GM23338 (cell line): ENCODE results near the gene ADGRD2. TPM values are rescaled to one million over a fixed set of nuclear protein-coding genes. Genes with fewer than 3 reads are reported as not detected.

Experiments used
- ATAC-seq: fragments of 200-7000 bp; cut with Tn5 transposase; 3 replicates; pipeline ENCODE4 v1.9.1; 2020
- DNase-seq: peaks from one replicate; pipeline ENCODE4 v3.0.0-alpha.2; 2015; ENCODE audit warnings: low spot score
- H2AFZ ChIP-seq: fragments of 200-600 bp; sonication (generic); 2 replicates; pipeline ENCODE4 v1.8.0; 2016; ENCODE audit warnings: antibody characterized with exemption, mild to moderate bottlenecking, moderate library complexity
- H3F3A ChIP-seq: fragments of 200-600 bp; sonication (generic); replicated peaks from 2 replicates; pipeline ENCODE4 v1.8.0; 2017; ENCODE audit warnings: antibody characterized with exemption, mixed run types, low read depth
- H3K27ac ChIP-seq: fragments of 200-600 bp; sonication (generic); 2 replicates; pipeline ENCODE4 v1.6.1; 2016; ENCODE audit warnings: low read depth
- H3K27me3 ChIP-seq: fragments of 200-600 bp; sonication (generic); 2 replicates; pipeline ENCODE4 v1.8.0; 2016; ENCODE audit warnings: mild to moderate bottlenecking, mixed run types, moderate library complexity; ENCODE audit not compliant: insufficient read depth
- H3K36me3 ChIP-seq: fragments of 200-600 bp; sonication (generic); 2 replicates; pipeline ENCODE4 v1.8.0; 2016; ENCODE audit warnings: mild to moderate bottlenecking; ENCODE audit not compliant: insufficient read depth
- H3K4me1 ChIP-seq: fragments of 200-600 bp; sonication (generic); 2 replicates; pipeline ENCODE4 v1.8.0; 2016; ENCODE audit warnings: mild to moderate bottlenecking, moderate library complexity; ENCODE audit not compliant: insufficient read depth
- H3K4me2 ChIP-seq: fragments of 200-600 bp; sonication (generic); 2 replicates; pipeline ENCODE4 v1.7.1; 2017; ENCODE audit warnings: mixed run types
- H3K4me3 ChIP-seq: fragments of 200-600 bp; sonication (generic); 2 replicates; pipeline ENCODE4 v1.6.1; 2016; ENCODE audit warnings: mixed run types
- H3K79me2 ChIP-seq: fragments of 200-600 bp; sonication (generic); replicated peaks from 2 replicates; pipeline ENCODE4 v1.8.0; 2017; ENCODE audit warnings: mild to moderate bottlenecking; ENCODE audit not compliant: insufficient read depth
- H3K9me2 ChIP-seq: fragments of 200-600 bp; sonication (generic); 2 replicates; pipeline ENCODE4 v1.8.0; 2017; ENCODE audit not compliant: insufficient read depth
- H4K20me1 ChIP-seq: fragments of 200-600 bp; sonication (generic); replicated peaks from 2 replicates; pipeline ENCODE4 v1.8.0; 2017; ENCODE audit warnings: mild to moderate bottlenecking; ENCODE audit not compliant: insufficient read depth
- H3K27ac Mint-ChIP-seq: 2 replicates; pipeline ENCODE4 v1.8.0; 2020; ENCODE audit warnings: inconsistent platforms, mild to moderate bottlenecking, moderate library complexity, mixed read lengths
- H3K27me3 Mint-ChIP-seq: 3 replicates; pipeline ENCODE4 v1.8.0; 2022; ENCODE audit warnings: low read depth, mild to moderate bottlenecking, moderate library complexity, mixed read lengths, inconsistent platforms; ENCODE audit not compliant: insufficient read depth, poor library complexity
- H3K36me3 Mint-ChIP-seq: 3 replicates; pipeline ENCODE4 v1.8.0; 2021; ENCODE audit warnings: low read depth, mild to moderate bottlenecking, inconsistent platforms, moderate library complexity, mixed read lengths
- H3K4me1 Mint-ChIP-seq: 3 replicates; pipeline ENCODE4 v1.8.0; 2020; ENCODE audit warnings: mild to moderate bottlenecking, inconsistent platforms, mixed read lengths
- H3K4me3 Mint-ChIP-seq: 3 replicates; pipeline ENCODE4 v1.8.0; 2021; ENCODE audit warnings: moderate library complexity, mild to moderate bottlenecking, inconsistent platforms, mixed read lengths
- H3K9me3 Mint-ChIP-seq: 3 replicates; pipeline ENCODE4 v1.8.0; 2020; ENCODE audit warnings: moderate library complexity, mild to moderate bottlenecking, inconsistent platforms, mixed read lengths
- CTCF ChIP-seq, 2 experiments: fragments of 200-600 bp in 1 of 2; sonication (generic) in 1 of 2; conservative IDR thresholded peaks; 2 replicates each; pipeline versions ENCODE4 v1.5.1 to v1.6.1; 2016 to 2017; ENCODE audit warnings: antibody characterized with exemption in 2 of 2, low read depth in 2 of 2, mild to moderate bottlenecking in 2 of 2, moderate library complexity in 1 of 2
- ETS1 ChIP-seq: IDR thresholded peaks from 2 replicates; pipeline ENCODE4 v1.6.1; 2016; ENCODE audit warnings: antibody characterized with exemption
- EZH2 ChIP-seq: fragments of 200-600 bp; sonication (generic); IDR thresholded peaks from one replicate; pipeline ENCODE4 v1.8.0; 2017; ENCODE audit warnings: antibody characterized with exemption, mild to moderate bottlenecking, low read depth; ENCODE audit not compliant: unreplicated experiment
- EZH2phosphoT487 ChIP-seq: fragments of 200-600 bp; sonication (generic); IDR thresholded peaks from one replicate; pipeline ENCODE4 v1.8.1; 2018; ENCODE audit warnings: antibody characterized with exemption; ENCODE audit not compliant: unreplicated experiment
- JUNB ChIP-seq: IDR thresholded peaks from one replicate; pipeline ENCODE4 v1.6.1; 2016; ENCODE audit warnings: antibody characterized with exemption; ENCODE audit not compliant: unreplicated experiment
- NANOG ChIP-seq: IDR thresholded peaks from 2 replicates; pipeline ENCODE4 v1.6.1; 2016; ENCODE audit warnings: antibody characterized with exemption, borderline replicate concordance
- POLR2AphosphoS5 ChIP-seq: IDR thresholded peaks from 2 replicates; pipeline ENCODE4 v1.6.1; 2016; ENCODE audit warnings: antibody characterized with exemption, low read depth
- STAT1 ChIP-seq: IDR thresholded peaks from one replicate; pipeline ENCODE4 v1.6.1; 2016; ENCODE audit warnings: antibody characterized with exemption; ENCODE audit not compliant: unreplicated experiment
- ZNF114 ChIP-seq: fragments of 250-450 bp; sonication (Bioruptor Pico); IDR thresholded peaks from 2 replicates; pipeline ENCODE4 v1.5.0; 2020; ENCODE audit warnings: mild to moderate bottlenecking, moderate library complexity
- ZNF331 ChIP-seq: fragments of 250-450 bp; sonication (Bioruptor Pico); IDR thresholded peaks from 2 replicates; pipeline ENCODE4 v1.5.0; 2020; ENCODE audit warnings: low read depth, mild to moderate bottlenecking, moderate library complexity
- ZNF462 ChIP-seq: fragments of 250-450 bp; sonication (Bioruptor Pico); IDR thresholded peaks from 2 replicates; pipeline ENCODE4 v1.5.0; 2020; ENCODE audit warnings: mild to moderate bottlenecking, moderate library complexity
- polyA plus RNA-seq: library from polyadenylated mRNA; unstranded; fragments of >200 nt; fragmentation: Nextera tagmentation; extraction: Ambion mirVana; gene quantifications from 2 replicates; pipeline ENCODE4 v1.2.1, GENCODE V29; 2016
- total RNA-seq: library from RNA; depleted of rRNA; stranded (reverse); fragments of >200 nt; shearing (Covaris generic); gene quantifications from 2 replicates; pipeline ENCODE4 v1.2.3, GENCODE V29; 2014

The ADGRD2 gene
- total and polyA plus RNA-seq, 2 experiments from 2014 or later: 0.45 to 0.78 TPM

GRCh38 chr9:124521142-124521541, 70.9 kb downstream of the ADGRD2 start:
- Mint-ChIP-seq H3K36me3 (peaks cover 61% of the 10 kb centered on the region), H3K9me3 (no peaks in the 10 kb centered on the region; the same call in 2 of the 3 replicates), H3K27ac (no peak overlapping the region; the same call in 1 of the 2 replicates), H3K4me3 (no peak overlapping the region), H3K27me3 (peaks cover 18% of the 10 kb centered on the region), H3K4me1 (peaks cover 13% of the 10 kb centered on the region)
- Histone ChIP-seq H3F3A (no peaks in the 10 kb centered on the region; the same call in 1 of the 2 replicates), H3K9me2 (no peaks in the 10 kb centered on the region; the same call in 1 of the 2 replicates), H3K4me2 (no peak overlapping the region), H3K36me3 (0 out of 2 replicates have a peak, but pooled peaks cover 7% of the 10 kb centered on the region), H4K20me1 (no peaks in the 10 kb centered on the region), H3K27ac (no peak overlapping the region), H3K4me1 (no peaks in the 10 kb centered on the region), H3K4me3 (no peak overlapping the region), H3K79me2 (no peaks in the 10 kb centered on the region), H3K27me3 (no peaks in the 10 kb centered on the region), H2AFZ (no peak overlapping the region)
- ATAC-seq: no peak
- DNase-seq: no peak
- TF ChIP-seq JUNB (no peak), ZNF462 (CRISPR knock-in tag) (no peak), EZH2 (no peak), POLR2AphosphoS5 (no peak), ZNF114 (CRISPR knock-in tag) (no peak), STAT1 (no peak), ZNF331 (CRISPR knock-in tag) (no peak), NANOG (no peak), EZH2phosphoT487 (no peak), CTCF (conservative IDR thresholded peaks at IDR 0.05; ENCODE audit: low read depth in 2 of 2) (no peak), ETS1 (no peak)
